ENCODE measurements around the gene DENND4B.

The DENND4B gene

DNA sequence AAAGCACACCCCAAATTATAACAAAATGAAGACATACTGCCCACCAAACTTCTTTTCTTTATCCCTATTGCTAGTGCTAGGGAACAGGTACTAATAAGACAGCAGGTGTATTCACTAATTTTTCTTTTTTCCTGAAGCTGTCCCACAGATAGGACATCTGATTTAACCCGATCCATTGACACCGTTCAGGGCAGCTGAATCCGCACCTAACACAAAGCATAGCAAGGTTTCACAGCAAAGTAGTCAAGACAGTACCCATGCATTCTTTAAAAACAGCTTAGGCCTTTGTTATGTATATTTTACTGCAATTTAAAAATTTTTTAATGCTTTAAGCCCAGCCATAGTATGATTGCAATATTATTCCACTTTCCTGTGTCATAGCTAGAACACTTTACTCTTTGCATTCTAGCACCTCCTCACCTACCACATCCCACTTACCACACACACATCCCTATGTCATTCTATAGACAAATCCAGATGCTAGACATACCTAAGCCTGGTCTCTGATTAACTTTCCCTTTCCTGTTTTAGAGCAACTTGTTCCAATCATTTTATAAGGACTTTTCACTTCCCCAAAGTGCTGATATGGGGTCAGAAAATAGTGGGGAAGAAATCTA lies 64.1 kb downstream of the DENND4B start:
- DNase-seq (ENCODE audit: low read depth in 2 of 2), result no peak

DNA sequence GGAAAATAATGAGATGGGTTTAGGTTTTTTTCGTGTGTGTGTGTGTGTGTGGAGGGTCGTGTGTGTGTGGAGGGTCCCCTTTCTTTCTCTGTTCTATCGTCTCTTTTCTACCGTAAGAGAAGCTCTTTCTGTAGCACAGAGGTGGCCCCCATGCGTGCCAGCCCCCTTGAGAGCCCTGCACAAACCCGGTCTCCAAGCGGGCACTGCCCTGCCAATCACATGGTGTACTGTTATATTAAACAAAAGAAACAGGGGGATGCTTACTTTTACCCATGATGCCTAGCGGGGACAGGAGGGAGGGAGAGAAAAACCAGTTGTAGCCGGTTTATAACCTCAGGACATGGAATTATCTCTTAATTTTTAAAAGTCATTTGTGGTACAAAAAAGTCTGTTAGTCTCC lies 64.8 kb downstream of the DENND4B start:
- no peak for DNase-seq (ENCODE audit: low read depth in 2 of 2)

DNA sequence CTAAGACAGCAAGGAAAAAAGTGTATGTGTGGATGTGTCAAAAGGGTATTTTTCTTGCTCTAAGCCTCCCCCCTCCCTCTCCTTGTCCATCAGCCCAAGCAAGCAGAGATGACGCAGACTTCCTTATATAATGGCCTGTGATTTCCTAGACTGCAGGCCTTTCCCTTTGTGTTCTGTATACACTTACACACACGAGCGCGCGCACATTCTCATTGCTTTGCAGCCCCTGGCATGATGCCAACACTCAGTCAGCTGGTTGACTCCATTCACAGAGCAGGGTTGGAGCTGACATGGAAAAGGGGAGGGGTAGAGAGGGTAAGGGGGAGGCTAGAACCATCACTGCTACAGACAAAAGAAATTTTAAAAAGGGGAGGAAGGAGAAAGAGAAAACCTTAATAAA lies 65.6 kb downstream of the DENND4B start:
- DNase-seq (ENCODE audit: low read depth in 2 of 2), result no peak

GRCh38 chr1:153880024-153880423 lies 66.5 kb downstream of the DENND4B start:
- DNase-seq (ENCODE audit: low read depth in 2 of 2), result no peak

Measured in stimulated activated CD8-positive, alpha-beta memory T cell treated with anti-CD3 and anti-CD28 coated beads, Interleukin-2, amount 100 ng/mL, for 1 hour (primary cell).